Spleen (tissue), 11 donors: Measurements from ENCODE around the gene RAP2A. TPM values are rescaled to one million over a fixed set of nuclear protein-coding genes. Genes with fewer than 3 reads are reported as not detected.

Experiments
- DNase-seq: peaks from one replicate; pipeline ENCODE4 v3.0.0-alpha.2; 2020
- H3K27ac ChIP-seq, 8 donors: fragments of 200-600 bp; sonication (generic) in 7 of 8; 1 replicate in 4 of 8; 2 replicates in 4 of 8; pipeline versions ENCODE4 v1.5.0 to v1.8.0; 2016 to 2021; ENCODE audit warnings: inconsistent platforms in 4 of 8, mild to moderate bottlenecking in 4 of 8, moderate library complexity in 1 of 8
- H3K27me3 ChIP-seq, 7 donors: fragments of 200-600 bp; sonication (generic) in 6 of 7; replicated peaks in 1 of 7; 1 replicate in 4 of 7; 2 replicates in 3 of 7; pipeline versions ENCODE4 v1.5.0 to v1.8.0; 2016 to 2021; ENCODE audit warnings: inconsistent platforms in 3 of 7, mild to moderate bottlenecking in 1 of 7
- H3K36me3 ChIP-seq, 6 donors: fragments of 200-600 bp; sonication (generic) in 5 of 6; 1 replicate in 4 of 6; 2 replicates in 2 of 6; pipeline versions ENCODE4 v1.5.0 to v1.8.0; 2016 to 2021; ENCODE audit warnings: inconsistent platforms in 2 of 6
- H3K4me1 ChIP-seq, 6 donors: fragments of 200-600 bp; sonication (generic) in 5 of 6; 1 replicate in 3 of 6; 2 replicates in 3 of 6; pipeline versions ENCODE4 v1.5.0 to v1.8.0; 2016 to 2021; ENCODE audit warnings: inconsistent platforms in 3 of 6
- H3K4me3 ChIP-seq, 8 donors: fragments of 200-600 bp; sonication (generic) in 7 of 8; 1 replicate in 4 of 8; 2 replicates in 4 of 8; pipeline versions ENCODE4 v1.5.0 to v1.8.0; 2016 to 2021; ENCODE audit warnings: inconsistent platforms in 4 of 8, mild to moderate bottlenecking in 4 of 8, moderate library complexity in 2 of 8
- H3K9me3 ChIP-seq, 8 donors: fragments of 200-600 bp; sonication (generic) in 7 of 8; 1 replicate in 4 of 8; 2 replicates in 4 of 8; pipeline versions ENCODE4 v1.5.0 to v1.8.0; 2016 to 2021; ENCODE audit warnings: inconsistent platforms in 4 of 8
- CTCF ChIP-seq, 11 experiments: fragments of 200-600 bp in 7 of 11; fragments of 450-650 bp in 4 of 11; sonication (generic) in 4 of 11; IDR thresholded peaks in 8 of 11; conservative IDR thresholded peaks in 3 of 11; 1 replicate in 7 of 11; 2 replicates in 4 of 11; pipeline versions ENCODE4 v1.4.0 to v1.8.0; 2016 to 2021; ENCODE audit warnings: antibody characterized with exemption in 11 of 11, inconsistent platforms in 4 of 11, mild to moderate bottlenecking in 1 of 11
- POLR2A ChIP-seq, 3 donors: fragments of 450-650 bp; IDR thresholded peaks; one replicate each; pipeline ENCODE4 v1.5.1; 2017; ENCODE audit warnings: antibody characterized with exemption in 3 of 3, mild to moderate bottlenecking in 1 of 3
- POLR2AphosphoS5 ChIP-seq, 3 donors: sonication (generic); formaldehyde crosslinking; IDR thresholded peaks; one replicate each; pipeline ENCODE4 v1.5.1; 2017; ENCODE audit warnings: antibody characterized with exemption in 3 of 3
- WGBS, 5 donors: extraction: QIAGEN DNeasy Blood & Tissue Kit in 3 of 5; methylation state at CpG; one replicate each; pipeline versions ENCODE4 v1.1.5 to v1.1.7; 2013 to 2018; 5-methylcytosine and 5-hydroxymethylcytosine counted together
- intact Hi-C: fragments of 100-400 bp; cut with DNase I; formaldehyde crosslinking; loops from one replicate; pipeline ENCODE4 v1.15.0; 2023; ENCODE audit warnings: low total_unique reads
- polyA plus RNA-seq, 3 donors: library from polyadenylated mRNA; stranded (reverse); fragments of 200-250 nt; gene quantifications; one replicate each; pipeline ENCODE4 v1.2.1, GENCODE V29; 2013
- total RNA-seq, 7 donors: library from RNA; depleted of rRNA in 3 of 7; stranded (reverse); fragments of >200 nt in 3 of 7; fragmentation: NEBNext Ultra II Directional in 4 of 7; extraction: Animal tissue kit (Norgen Biotek cat#: 25700) in 4 of 7; gene quantifications; one replicate each; pipeline versions ENCODE4 v1.1.0 to v1.2.1, GENCODE V29; 2016 to 2021
- donor health status: healthy with polysubstance abuse.
- donor health status: DM: no; HTN: no; CAD: no; lungs with moderate emphysema.
- donor health status: DM: no; HTN: no; CAD: no.
- donor health status: Bipolar disorder and iron deficiency.
- donor health status: healthy.
- donor health status: DM: no; HTN: no; CAD: no.
- donor health status: DM: yes; HTN: yes; CAD: no.

The RAP2A gene
- total and polyA plus RNA-seq, 10 donors = 5.2 to 39.0 (median 29.8) TPM

GRCh38 chr13:97475011-97475410 is 41.0 kb downstream of the RAP2A start:
- H3K4me3 ChIP-seq = no peak overlapping the region
- no peaks in the 10 kb centered on the region for H3K36me3 ChIP-seq
- DNase-seq = no peak
- 71 to 78% (median 75%) methylated on average over 4 of the region's 4 CpGs for WGBS, 5 donors
- H3K4me1 ChIP-seq = no peaks in the 10 kb centered on the region
- no peaks in the 10 kb centered on the region for H3K27me3 ChIP-seq
- no peaks in the 10 kb centered on the region for H3K9me3 ChIP-seq
- intact Hi-C loops = no loop called here
- H3K27ac ChIP-seq = no peak overlapping the region
- TF ChIP-seq POLR2A (IDR thresholded peaks at IDR 0.05) (no peak), POLR2AphosphoS5 (IDR thresholded peaks at IDR 0.05) (no peak), CTCF (IDR thresholded peaks at IDR 0.05 in 8 of 11, conservative IDR thresholded peaks at IDR 0.05 in 3 of 11) (no peak)

DNA sequence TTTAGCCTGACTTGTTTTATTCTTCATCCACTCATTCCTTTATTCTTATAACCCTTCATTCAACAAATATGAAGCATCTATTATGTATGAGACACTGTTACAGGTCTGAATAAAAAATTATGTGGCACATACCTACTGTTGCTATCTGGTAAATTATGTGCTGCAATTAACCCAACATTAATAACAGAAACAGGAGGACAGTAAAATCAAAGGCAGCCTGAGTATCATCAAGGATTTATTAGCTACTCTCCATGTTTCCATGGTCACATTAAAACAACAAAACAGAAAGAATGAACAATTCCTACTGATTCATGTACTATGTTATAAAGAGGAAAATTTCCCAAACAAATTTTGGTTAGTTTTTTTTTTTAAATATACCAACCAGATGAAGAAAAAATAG is 43.9 kb downstream of the RAP2A start:
- intact Hi-C loops = no loop called here
- Histone ChIP-seq H3K4me3 (no peak overlapping the region), H3K4me1 (no peaks in the 10 kb centered on the region), H3K27me3 (no peaks in the 10 kb centered on the region), H3K27ac (no peak overlapping the region), H3K36me3 (no peaks in the 10 kb centered on the region), H3K9me3 (no peaks in the 10 kb centered on the region)
- TF ChIP-seq POLR2AphosphoS5 (IDR thresholded peaks at IDR 0.05) = no peak
- TF ChIP-seq CTCF (IDR thresholded peaks at IDR 0.05 in 8 of 11, conservative IDR thresholded peaks at IDR 0.05 in 3 of 11) = no peak
- no peak for TF ChIP-seq POLR2A (IDR thresholded peaks at IDR 0.05)
- no peak for DNase-seq

- 85 to 95% (median 87%) methylated on average over 2 of the region's 2 CpGs for WGBS, 5 donors
Observed at GRCh38 chr13:97478247-97478646, 44.3 kb downstream of the RAP2A start.

DNA sequence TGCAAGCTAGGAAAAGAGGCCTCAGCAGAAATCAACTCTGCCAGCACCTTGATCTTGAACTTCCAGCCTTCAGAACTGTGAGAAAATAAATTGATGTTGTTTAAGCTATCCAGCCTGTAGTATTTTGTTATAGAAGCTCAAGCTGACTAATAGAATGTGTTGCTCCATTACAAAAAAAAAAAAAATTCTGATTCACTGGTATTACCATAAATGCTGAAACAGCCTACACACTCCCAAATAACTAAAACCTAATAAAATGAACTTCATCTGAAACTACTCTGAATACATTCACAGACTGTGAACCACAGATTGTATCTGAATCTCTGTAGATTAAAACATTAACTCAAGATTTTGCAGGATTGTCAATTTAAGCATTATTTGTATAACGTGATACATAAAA is 49.5 kb downstream of the RAP2A start:
- no peaks in the 10 kb centered on the region for H3K36me3 ChIP-seq
- H3K9me3 ChIP-seq = no peaks in the 10 kb centered on the region
- DNase-seq = no peak
- intact Hi-C loops = no loop called here
- H3K4me3 ChIP-seq = no peak overlapping the region
- 88 to 100% (median 91%) methylated on average over 1 of the region's 1 CpG for WGBS, 5 donors
- no peak for TF ChIP-seq CTCF (IDR thresholded peaks at IDR 0.05 in 8 of 11, conservative IDR thresholded peaks at IDR 0.05 in 3 of 11)
- no peak for TF ChIP-seq POLR2A (IDR thresholded peaks at IDR 0.05)
- TF ChIP-seq POLR2AphosphoS5 (IDR thresholded peaks at IDR 0.05) = no peak
- H3K27ac ChIP-seq = no peak overlapping the region
- H3K27me3 ChIP-seq = no peaks in the 10 kb centered on the region
- H3K4me1 ChIP-seq = no peaks in the 10 kb centered on the region

More at GRCh38 chr13:97478247-97478646, 44.3 kb downstream of the RAP2A start:
- Histone ChIP-seq H3K27me3 (no peaks in the 10 kb centered on the region), H3K36me3 (no peaks in the 10 kb centered on the region), H3K4me3 (no peak overlapping the region), H3K27ac (no peak overlapping the region), H3K4me1 (no peaks in the 10 kb centered on the region), H3K9me3 (no peaks in the 10 kb centered on the region)
- TF ChIP-seq POLR2AphosphoS5 (IDR thresholded peaks at IDR 0.05) (no peak), CTCF (IDR thresholded peaks at IDR 0.05 in 8 of 11, conservative IDR thresholded peaks at IDR 0.05 in 3 of 11) (no peak)
- intact Hi-C loops = no loop called here
- DNase-seq = no peak
